HCT116 (cell line): ENCODE results near the gene AS3MT. TPM values are rescaled to one million over a fixed set of nuclear protein-coding genes. Genes with fewer than 3 reads are reported as not detected.

Source experiments
- ATAC-seq: fragments of 200-7000 bp; cut with Tn5 transposase; 2 replicates; pipeline ENCODE4 v1.9.1; 2020; ENCODE audit warnings: mild to moderate bottlenecking, moderate library complexity
- BruUV-seq: library from RNA; stranded (reverse); fragments of 400-500 nt; replicated peaks from 2 replicates; lab custom pipeline; 2021; lab: Mats Ljungman, UMichigan
- CTCF ChIA-PET: fragments of 300-600 bp; sonication (Branson Sonifier 250); formaldehyde crosslinking; loops from one replicate; lab custom pipeline; 2021; ENCODE audit warnings: antibody characterized with exemption; lab: Charles Lee
- POLR2A ChIA-PET: fragments of 300-600, 350-600 bp; sonication (Branson Sonifier 250); formaldehyde crosslinking; loops from one replicate; lab custom pipeline; 2021; ENCODE audit warnings: antibody characterized with exemption; lab: Charles Lee
- RAD21 ChIA-PET, 2 experiments: fragments of 300-600 bp; sonication (Branson Sonifier 250); formaldehyde crosslinking; loops; one replicate each; lab custom pipeline; 2023; ENCODE audit warnings: low total read pairs in 2 of 2; ENCODE audit not compliant: uncharacterized antibody in 2 of 2, unreplicated experiment in 2 of 2, low non-redundant PET in 1 of 2; lab: Charles Lee
- DNase-seq: peaks from one replicate; pipeline ENCODE4 v3.0.0-alpha.2; 2010; ENCODE audit warnings: low read depth, low spot score
- H2AFZ ChIP-seq: fragments of 200-600 bp; shearing (Covaris generic), sonication (generic); 2 replicates; pipeline ENCODE4 v1.6.1; 2017; ENCODE audit warnings: low read depth, mixed run types, mixed read lengths, antibody characterized with exemption, low read length; ENCODE audit not compliant: poor library complexity, severe bottlenecking
- H3K27ac ChIP-seq: 2 replicates; pipeline ENCODE4 v1.5.1; 2012; ENCODE audit warnings: low read depth, low read length
- H3K27me3 ChIP-seq: fragments of 200-600 bp; sonication (generic); 2 replicates; pipeline ENCODE4 v1.6.1; 2016; ENCODE audit warnings: mixed run types, low read length, mixed read lengths; ENCODE audit not compliant: insufficient read depth
- H3K36me3 ChIP-seq, 2 experiments: fragments of 200-500 bp in 1 of 2; fragments of 200-600 bp in 1 of 2; sonication (Bioruptor generic) in 1 of 2; sonication (generic) in 1 of 2; 2 replicates each; pipeline versions ENCODE4 v1.5.1 to v1.6.1; 2014 to 2016; ENCODE audit warnings: low read length in 2 of 2, inconsistent platforms in 1 of 2, mixed read lengths in 1 of 2, mixed run types in 1 of 2; ENCODE audit not compliant: insufficient read depth in 2 of 2, control insufficient read depth in 1 of 2
- H3K4me1 ChIP-seq, 2 experiments: fragments of 200-600 bp in 1 of 2; sonication (generic) in 1 of 2; 2 replicates each; pipeline versions ENCODE4 v1.5.1 to v1.6.1; 2012 to 2017; ENCODE audit warnings: low read length in 2 of 2, inconsistent platforms in 1 of 2, mild to moderate bottlenecking in 1 of 2, mixed read lengths in 1 of 2, mixed run types in 1 of 2, moderate library complexity in 1 of 2; ENCODE audit not compliant: insufficient read depth in 2 of 2, control insufficient read depth in 1 of 2
- H3K4me2 ChIP-seq: fragments of 200-600 bp; sonication (generic); 2 replicates; pipeline ENCODE4 v1.6.1; 2017; ENCODE audit warnings: mixed run types, low read length, mixed read lengths
- H3K4me3 ChIP-seq, 2 experiments: fragments of 200-600 bp in 1 of 2; sonication (generic) in 1 of 2; replicated peaks in 1 of 2; 2 replicates each; pipeline ENCODE4 v1.5.1; 2011 to 2016; ENCODE audit warnings: low read length in 2 of 2, control low read depth in 1 of 2, low read depth in 1 of 2, mild to moderate bottlenecking in 1 of 2, mixed read lengths in 1 of 2, mixed run types in 1 of 2
- H3K79me2 ChIP-seq: fragments of 200-600 bp; sonication (generic); 2 replicates; pipeline ENCODE4 v1.6.1; 2017; ENCODE audit warnings: mild to moderate bottlenecking, mixed run types, low read length, moderate library complexity, mixed read lengths; ENCODE audit not compliant: insufficient read depth
- H3K9ac ChIP-seq: fragments of 200-600 bp; sonication (generic); 2 replicates; pipeline ENCODE4 v1.6.1; 2016; ENCODE audit warnings: low read length, mixed read lengths
- H3K9me2 ChIP-seq: fragments of 200-600 bp; sonication (generic), shearing (Covaris generic); 2 replicates; pipeline ENCODE4 v1.6.1; 2017; ENCODE audit warnings: mixed run types, mild to moderate bottlenecking, moderate library complexity; ENCODE audit not compliant: insufficient read depth
- H3K9me3 ChIP-seq, 2 experiments: fragments of 200-500 bp in 1 of 2; fragments of 200-600 bp in 1 of 2; sonication (Bioruptor generic) in 1 of 2; sonication (generic) in 1 of 2; 2 replicates each; pipeline ENCODE4 v1.6.1; 2014 to 2017; ENCODE audit warnings: low read length in 2 of 2, mixed read lengths in 2 of 2, inconsistent platforms in 1 of 2, low read depth in 1 of 2, mild to moderate bottlenecking in 1 of 2, mixed run types in 1 of 2, moderate library complexity in 1 of 2; ENCODE audit not compliant: control insufficient read depth in 1 of 2, insufficient read depth in 1 of 2
- H4K20me1 ChIP-seq: fragments of 200-600 bp; sonication (generic), shearing (Covaris generic); 2 replicates; pipeline ENCODE4 v1.6.1; 2017; ENCODE audit warnings: mixed run types, mild to moderate bottlenecking, moderate library complexity; ENCODE audit not compliant: insufficient read depth
- ATF3 ChIP-seq: IDR thresholded peaks from 2 replicates; pipeline ENCODE4 v1.6.1; 2012
- CBX3 ChIP-seq: IDR thresholded peaks from 2 replicates; pipeline ENCODE4 v1.6.1; 2012; ENCODE audit warnings: low read depth
- CEBPB ChIP-seq: IDR thresholded peaks from 2 replicates; pipeline ENCODE4 v1.6.1; 2012; ENCODE audit warnings: low read depth
- CTCF ChIP-seq, 3 experiments: fragments of 200-600 bp in 1 of 3; sonication (generic) in 1 of 3; IDR thresholded peaks in 2 of 3; conservative IDR thresholded peaks in 1 of 3; 2 replicates each; pipeline ENCODE4 v1.5.1; 2012 to 2017; ENCODE audit warnings: low read depth in 2 of 3, low read length in 2 of 3, antibody characterized with exemption in 1 of 3, borderline replicate concordance in 1 of 3, control low read depth in 1 of 3, mild to moderate bottlenecking in 1 of 3, mixed read lengths in 1 of 3, mixed run types in 1 of 3, moderate library complexity in 1 of 3; ENCODE audit not compliant: insufficient read depth in 1 of 3
- ELF1 ChIP-seq: IDR thresholded peaks from 2 replicates; pipeline ENCODE4 v1.6.1; 2012; ENCODE audit warnings: low read depth, borderline replicate concordance
- FOSL1 ChIP-seq: IDR thresholded peaks from 2 replicates; pipeline ENCODE4 v1.6.1; 2012; ENCODE audit warnings: low read depth
- POLR2A ChIP-seq: IDR thresholded peaks from 2 replicates; pipeline ENCODE4 v1.7.0; 2011; ENCODE audit warnings: borderline replicate concordance; ENCODE audit not compliant: insufficient read depth, insufficient read length; ENCODE audit errors: extremely low read depth
- REST ChIP-seq: IDR thresholded peaks from 2 replicates; pipeline ENCODE4 v1.6.1; 2012; ENCODE audit warnings: low read depth
- SIN3A ChIP-seq: IDR thresholded peaks from 2 replicates; pipeline ENCODE4 v1.6.1; 2012; ENCODE audit warnings: low read depth
- SRF ChIP-seq: IDR thresholded peaks from 2 replicates; pipeline ENCODE4 v1.6.1; 2012; ENCODE audit warnings: low read depth
- YY1 ChIP-seq: IDR thresholded peaks from 2 replicates; pipeline ENCODE4 v1.6.1; 2011; ENCODE audit warnings: low read length, low read depth, moderate library complexity, mild to moderate bottlenecking; ENCODE audit not compliant: insufficient replicate concordance; ENCODE audit errors: extremely low read depth
- intact Hi-C: fragments of 100-400 bp; cut with micrococcal nuclease; formaldehyde crosslinking; loops from 2 replicates; pipeline ENCODE4 v1.10.0; 2022
- total RNA-seq: library from RNA; stranded (reverse); gene quantifications from one replicate; pipeline ENCODE4 v1.2.1, GENCODE V29; 2021; ENCODE audit not compliant: unreplicated experiment

Gene AS3MT
- total RNA-seq, 1 experiment from 2014 or later, result 0.79 TPM

- no TSS peak for BruUV-seq
- Histone ChIP-seq H3K4me2 (no peak overlapping the region), H2AFZ (no peak overlapping the region), H3K27me3 (no peaks in the 10 kb centered on the region), H4K20me1 (no peaks in the 10 kb centered on the region), H3K9me3 (no peaks in the 10 kb centered on the region), H3K27ac (no peak overlapping the region), H3K9ac (no peak overlapping the region), H3K79me2 (peaks cover 2% of the 10 kb centered on the region; the same call in 1 of the 2 replicates), H3K9me2 (no peaks in the 10 kb centered on the region)
- intact Hi-C loops, result loop anchor here (5.0 kb wide), 1 partner anchor 187 kb away; no protein-coding TSS in a partner anchor
- no peak for ATAC-seq
- ChIA-PET RAD21 (interaction anchor here (0.6 to 0.7 kb wide), 2 partner anchors 43 to 118 kb away, joined by 4 to 5 read pairs; no protein-coding TSS in a partner anchor), POLR2A (no interaction called here), CTCF (interaction anchor here (1.0 to 3.1 kb wide), 2 partner anchors 12 to 329 kb away, joined by 4 to 15 read pairs; no protein-coding TSS in a partner anchor)
- DNase-seq, result no peak
- no peak for TF ChIP-seq CBX3
- TF ChIP-seq, all 23 proteins: peak for 0
- Histone ChIP-seq H3K4me3 (no peak overlapping the region), H3K36me3 (no peaks in the 10 kb centered on the region), H3K4me1 (peaks cover 12 to 24% of the 10 kb centered on the region in 2 experiments)
Observed at GRCh38 chr10:102914781-102915180, 45.5 kb downstream of the AS3MT start.

GRCh38 chr10:102916173-102916572 is 46.9 kb downstream of the AS3MT start:
- Histone ChIP-seq H3K36me3 (no peaks in the 10 kb centered on the region), H4K20me1 (no peaks in the 10 kb centered on the region), H3K27me3 (no peaks in the 10 kb centered on the region), H3K79me2 (peaks cover 12% of the 10 kb centered on the region; the same call in 1 of the 2 replicates), H3K4me2 (peak overlapping the region; percentile 88), H3K9me2 (no peaks in the 10 kb centered on the region), H3K9me3 (no peaks in the 10 kb centered on the region), H3K4me3 (peak overlapping the region in 1 of 2 experiments; percentile 85; a peak in 3 of 4 replicates), H3K4me1 (peaks cover 12 to 24% of the 10 kb centered on the region in 2 experiments), H3K9ac (no peak overlapping the region), H2AFZ (peak overlapping the region; percentile 100), H3K27ac (no peak overlapping the region)
- ATAC-seq (no peak), DNase-seq (no peak)
- CTCF ChIA-PET, result interaction anchor here (0.9 to 3.1 kb wide), 11 partner anchors 9 to 569 kb away, joined by 3 to 59 read pairs (median 18); no protein-coding TSS in a partner anchor
- RAD21 ChIA-PET, result interaction anchor here (1.3 to 2.5 kb wide), 5 partner anchors 148 to 328 kb away, joined by 5 to 29 read pairs (median 16); no protein-coding TSS in a partner anchor
- POLR2A ChIA-PET, result no interaction called here
- intact Hi-C loops, result loop anchor here (2.0 to 5.0 kb wide), 3 partner anchors 189 to 569 kb away; no protein-coding TSS in a partner anchor
- no TSS peak for BruUV-seq
- no peak for TF ChIP-seq SRF
- TF ChIP-seq REST, result no peak
- TF ChIP-seq SIN3A, result no peak
- no peak for TF ChIP-seq CTCF (IDR thresholded peaks at IDR 0.05 in 2 of 3, conservative IDR thresholded peaks at IDR 0.05 in 1 of 3; ENCODE audit: borderline replicate concordance in 1 of 3, insufficient read depth in 1 of 3, low read depth in 2 of 3, low read length in 2 of 3)
- TF ChIP-seq CEBPB, result no peak
- TF ChIP-seq ELF1, result no peak
- no peak for TF ChIP-seq ATF3
- no peak for TF ChIP-seq YY1
- TF ChIP-seq POLR2A, result no peak
- TF ChIP-seq FOSL1, result no peak
